ENCODE results near the gene PLCD4.

The PLCD4 gene

GRCh38 chr2:218671654-218672566, 64.2 kb downstream of the PLCD4 start, which contains the start of the genes RNF25 and STK36:
RNF25 (minus strand) TSS chr2:218672002; CDS start chr2:218671970, 32 bp downstream.
STK36 (plus strand) TSS chr2:218672086; CDS start chr2:218672830, 744 bp downstream.
- DNase-seq = no peak

GRCh38 chr2:218679119-218679518, 71.4 kb downstream of the PLCD4 start:
- DNase-seq = no peak

GRCh38 chr2:218680061-218680460, 72.4 kb downstream of the PLCD4 start:
- no peak for DNase-seq
